Adrenal gland (tissue), 12 donors: ENCODE results near the gene TMEM129. TPM values are rescaled to one million over a fixed set of nuclear protein-coding genes. Genes with fewer than 3 reads are reported as not detected.

Experiments
- DNase-seq, 7 donors: peaks; one replicate each; pipeline ENCODE4 v3.0.0-alpha.2; 2019 to 2020
- H3K27ac ChIP-seq, 5 donors: fragments of 200-600 bp; sonication (generic) in 4 of 5; 1 replicate in 3 of 5; 2 replicates in 2 of 5; pipeline versions ENCODE4 v1.5.1 to v1.8.0; 2016 to 2020; ENCODE audit warnings: mild to moderate bottlenecking in 1 of 5
- H3K27me3 ChIP-seq: fragments of 200-600 bp; 2 replicates; pipeline ENCODE4 v1.8.0; 2021
- H3K36me3 ChIP-seq, 2 donors: fragments of 200-600 bp; replicated peaks in 1 of 2; 1 replicate in 1 of 2; 2 replicates in 1 of 2; pipeline versions ENCODE4 v1.5.1 to v1.8.0; 2018 to 2022
- H3K4me1 ChIP-seq, 2 donors: fragments of 200-600 bp; replicated peaks in 1 of 2; 1 replicate in 1 of 2; 2 replicates in 1 of 2; pipeline versions ENCODE4 v1.5.1 to v1.8.0; 2018 to 2021
- H3K4me3 ChIP-seq, 4 donors: fragments of 200-600 bp; sonication (generic) in 3 of 4; one replicate each; pipeline ENCODE4 v1.5.1; 2016 to 2018
- H3K9me3 ChIP-seq, 3 donors: fragments of 200-600 bp; sonication (generic) in 1 of 3; replicated peaks in 1 of 3; 1 replicate in 2 of 3; 2 replicates in 1 of 3; pipeline versions ENCODE4 v1.5.1 to v1.8.0; 2016 to 2021
- CTCF ChIP-seq, 6 experiments: fragments of 450-650 bp in 4 of 6; fragments of 200-600 bp in 2 of 6; sonication (generic) in 1 of 6; IDR thresholded peaks; 1 replicate in 5 of 6; 2 replicates in 1 of 6; pipeline versions ENCODE4 v1.5.1 to v1.8.0; 2016 to 2021; ENCODE audit warnings: antibody characterized with exemption in 6 of 6, mild to moderate bottlenecking in 2 of 6, moderate library complexity in 1 of 6
- POLR2A ChIP-seq, 2 donors: fragments of 450-650 bp; IDR thresholded peaks; one replicate each; pipeline ENCODE4 v1.6.1; 2017; ENCODE audit warnings: antibody characterized with exemption in 2 of 2, mild to moderate bottlenecking in 2 of 2, moderate library complexity in 1 of 2
- WGBS, 4 donors: extraction: QIAGEN DNeasy Blood & Tissue Kit in 2 of 4; methylation state at CpG; one replicate each; pipeline versions ENCODE4 v1.1.5 to v1.1.7; 2013 to 2017; 5-methylcytosine and 5-hydroxymethylcytosine counted together
- intact Hi-C, 2 donors: fragments of 100-400 bp; cut with DNase I; formaldehyde crosslinking; loops; one replicate each; pipeline versions ENCODE4 v1.14.1 to v1.15.0; 2022 to 2023
- polyA plus RNA-seq, 3 donors: library from polyadenylated mRNA; stranded (reverse); fragments of 200-250 nt in 2 of 3; fragments of 350-450 nt in 1 of 3; fragmentation: Illumina TruSeq in 1 of 3; extraction: RNeasy Lipid Tissue Mini Kit (QIAGEN cat#74804) in 1 of 3; gene quantifications; one replicate each; pipeline ENCODE4 v1.2.3, GENCODE V29; 2013 to 2014
- total RNA-seq, 9 donors: library from RNA; depleted of rRNA in 4 of 9; stranded (reverse); fragments of >200 nt in 4 of 9; fragments of 120-200 nt in 1 of 9; fragmentation: NEBNext Ultra II Directional in 1 of 9; extraction: Animal tissue kit (Norgen Biotek cat#: 25700) in 1 of 9; gene quantifications; one replicate each; pipeline versions ENCODE4 v1.1.0 to v1.2.4, GENCODE V29; 2013 to 2023
- donor health status: healthy with polysubstance abuse.
- donor health status: Bipolar disorder and iron deficiency.
- donor health status: DM: yes; HTN: yes; CAD: no.
- donor health status: DM: no; HTN: no; CAD: no.
- donor health status: DM: no; HTN: no; CAD: no.
- donor health status: DM: yes; HTN: yes; CAD: no.

The TMEM129 gene
- total and polyA plus RNA-seq, 12 donors, result 14.9 to 119 (median 50.5) TPM

GRCh38 chr4:1748465-1748995 lies 27.4 kb upstream of the TMEM129 start:
- WGBS, 4 donors, result 3 to 10% (median 6%) methylated on average over 6 to 29 of the region's 29 CpGs

GRCh38 chr4:1747603-1747967 lies 26.5 kb upstream of the TMEM129 start:
- H3K4me1 ChIP-seq, result peaks cover 0 to 3% of the 10 kb centered on the region in 2 donors
- H3K4me3 ChIP-seq, result no peak overlapping the region
- H3K27me3 ChIP-seq, result peaks cover 4% of the 10 kb centered on the region
- no peaks in the 10 kb centered on the region for H3K36me3 ChIP-seq
- WGBS, 4 donors, result 77 to 89% (median 83%) methylated on average over 3 to 16 of the region's 16 CpGs
- H3K9me3 ChIP-seq, result no peaks in the 10 kb centered on the region
- TF ChIP-seq POLR2A (IDR thresholded peaks at IDR 0.05) (no peak), CTCF (IDR thresholded peaks at IDR 0.05) (no peak)
- no peak overlapping the region for H3K27ac ChIP-seq
- DNase-seq, result no peak
- intact Hi-C loops, result loop anchor here (5.0 kb wide), 1 partner anchor 155 kb away; no protein-coding TSS in a partner anchor

More at GRCh38 chr4:1748465-1748995, 27.4 kb upstream of the TMEM129 start:
- H3K27me3 ChIP-seq, result peaks cover 4% of the 10 kb centered on the region
- no peaks in the 10 kb centered on the region for H3K36me3 ChIP-seq
- TF ChIP-seq POLR2A (IDR thresholded peaks at IDR 0.05) (no peak), CTCF (IDR thresholded peaks at IDR 0.05) (peak; percentile 66 to 86 (median 76))
- no peak overlapping the region for H3K27ac ChIP-seq
- H3K9me3 ChIP-seq, result no peaks in the 10 kb centered on the region
- H3K4me1 ChIP-seq, result peaks cover 0 to 3% of the 10 kb centered on the region in 2 donors
- DNase-seq, result peak; percentile 69 to 86 (median 78)
- intact Hi-C loops, result loop anchor here (2.0 to 5.0 kb wide), 3 partner anchors 58 to 154 kb away; no protein-coding TSS in a partner anchor
- no peak overlapping the region for H3K4me3 ChIP-seq

GRCh38 chr4:1746919-1747602 lies 25.9 kb upstream of the TMEM129 start:
- Histone ChIP-seq H3K36me3 (no peaks in the 10 kb centered on the region), H3K27me3 (peaks cover 4% of the 10 kb centered on the region), H3K9me3 (no peaks in the 10 kb centered on the region), H3K4me3 (no peak overlapping the region), H3K4me1 (peaks cover 0 to 3% of the 10 kb centered on the region in 2 donors), H3K27ac (no peak overlapping the region)
- DNase-seq, result no peak
- intact Hi-C loops, result loop anchor here (5.0 kb wide), 1 partner anchor 155 kb away; no protein-coding TSS in a partner anchor
- WGBS, 4 donors, result 80 to 100% (median 88%) methylated on average over 4 to 33 of the region's 33 CpGs
- TF ChIP-seq POLR2A (IDR thresholded peaks at IDR 0.05) (no peak), CTCF (IDR thresholded peaks at IDR 0.05) (no peak)

- WGBS, 4 donors, result 0 to 31% (median 16%) methylated on average over 3 to 17 of the region's 17 CpGs
- peak; percentile 61 to 79 (median 66) for DNase-seq
- Histone ChIP-seq H3K9me3 (no peaks in the 10 kb centered on the region), H3K27ac (no peak overlapping the region), H3K36me3 (no peaks in the 10 kb centered on the region), H3K4me3 (no peak overlapping the region), H3K27me3 (peaks cover 4% of the 10 kb centered on the region), H3K4me1 (peaks cover 0 to 3% of the 10 kb centered on the region in 2 donors)
- intact Hi-C loops, result loop anchor here (5.0 kb wide), 1 partner anchor 156 kb away; no protein-coding TSS in a partner anchor
- TF ChIP-seq POLR2A (IDR thresholded peaks at IDR 0.05) (no peak), CTCF (IDR thresholded peaks at IDR 0.05) (peak; percentile 64 to 84 (median 70))
These were observed 25.2 kb upstream of the TMEM129 start for GRCh38 chr4:1746265-1746691.
